Activated T-helper 17 cell treated with anti-CD3 and anti-CD28 coated beads, Interleukin-2, amount 50 U/mL, for 72 hours (primary cell): ENCODE measurements around the gene SAMD7. TPM values are rescaled to one million over a fixed set of nuclear protein-coding genes. Genes with fewer than 3 reads are reported as not detected.

Experiments
- ATAC-seq: fragments of 150-1000 bp; cut with Tn5 transposase; replicated peaks from 2 replicates; pipeline ENCODE4 v1.10.0; 2021; ENCODE audit warnings: mild to moderate bottlenecking, moderate library complexity
- H3K27ac Mint-ChIP-seq: one replicate; pipeline ENCODE4 v1.8.0; 2022; ENCODE audit warnings: mixed read lengths
- H3K27me3 Mint-ChIP-seq: one replicate; pipeline ENCODE4 v1.8.0; 2022; ENCODE audit warnings: mixed read lengths
- H3K36me3 Mint-ChIP-seq: one replicate; pipeline ENCODE4 v1.8.0; 2022; ENCODE audit warnings: low read depth, mild to moderate bottlenecking, mixed read lengths
- H3K4me1 Mint-ChIP-seq: one replicate; pipeline ENCODE4 v1.8.0; 2022; ENCODE audit warnings: mixed read lengths
- H3K4me3 Mint-ChIP-seq: one replicate; pipeline ENCODE4 v1.8.0; 2022; ENCODE audit warnings: mild to moderate bottlenecking, mixed read lengths
- H3K9me3 Mint-ChIP-seq: one replicate; pipeline ENCODE4 v1.8.0; 2022; ENCODE audit warnings: mixed read lengths
- total RNA-seq, 2 donors: library from RNA; stranded (reverse); gene quantifications; one replicate each; pipeline ENCODE4 v1.2.3, GENCODE V29; 2022

SAMD7 gene
- total RNA-seq, 2 donors from 2014 or later = not detected

DNA sequence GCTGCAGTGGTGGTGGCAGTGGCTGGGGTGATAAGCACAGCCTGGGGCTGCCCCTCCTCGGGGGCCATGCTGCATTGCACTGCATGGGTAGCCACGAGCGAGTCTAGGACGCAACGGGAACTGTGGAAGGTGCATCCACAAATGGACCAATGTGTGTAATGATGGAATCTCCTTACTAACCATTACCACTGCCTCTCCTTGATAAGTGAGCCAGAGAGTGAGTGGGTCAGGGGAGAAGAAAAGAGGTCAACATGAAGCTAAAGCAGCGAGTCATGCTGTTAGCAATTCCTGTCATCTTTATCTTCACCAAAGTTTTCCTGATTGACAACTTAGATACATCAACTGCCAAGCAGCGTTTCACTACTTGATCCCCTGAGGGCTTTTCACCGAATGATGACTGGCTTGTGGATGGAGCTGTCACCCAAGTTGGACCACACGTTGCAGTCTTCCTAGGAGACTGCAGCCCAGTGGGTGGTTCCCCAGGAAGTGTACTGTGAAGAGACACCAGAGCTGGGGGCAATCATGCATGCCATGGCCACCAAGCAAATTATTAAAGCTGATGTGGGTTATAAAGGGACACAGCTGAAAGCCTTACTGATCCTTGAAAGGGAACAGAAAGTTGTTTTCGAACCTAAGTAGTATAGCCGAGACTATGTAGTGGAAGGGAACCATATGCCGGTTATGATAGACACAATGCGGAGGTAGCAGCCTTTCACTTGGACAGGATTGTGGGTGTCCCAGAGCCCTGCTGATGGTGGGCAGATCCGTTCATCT, 20.6 kb downstream of the SAMD7 start:
- no peaks in the 10 kb centered on the region for H3K4me1 Mint-ChIP-seq
- H3K27ac Mint-ChIP-seq = no peak overlapping the region
- H3K4me3 Mint-ChIP-seq = no peak overlapping the region
- H3K27me3 Mint-ChIP-seq = peaks cover 21% of the 10 kb centered on the region
- no peak for ATAC-seq
- H3K9me3 Mint-ChIP-seq = no peaks in the 10 kb centered on the region
- H3K36me3 Mint-ChIP-seq = no peaks in the 10 kb centered on the region

GRCh38 chr3:169939320-169939719, 27.9 kb downstream of the SAMD7 start:
- Mint-ChIP-seq H3K9me3 (no peaks in the 10 kb centered on the region), H3K4me3 (no peak overlapping the region), H3K27me3 (peaks cover 21% of the 10 kb centered on the region), H3K4me1 (no peaks in the 10 kb centered on the region), H3K27ac (no peak overlapping the region), H3K36me3 (no peaks in the 10 kb centered on the region)
- no peak for ATAC-seq

- no peak for ATAC-seq
- Mint-ChIP-seq H3K4me1 (no peaks in the 10 kb centered on the region), H3K4me3 (no peak overlapping the region), H3K27me3 (peaks cover 18% of the 10 kb centered on the region), H3K9me3 (no peaks in the 10 kb centered on the region), H3K27ac (peak overlapping the region; percentile 25), H3K36me3 (no peaks in the 10 kb centered on the region)
These were observed 28.4 kb downstream of the SAMD7 start for GRCh38 chr3:169939751-169940150.

GRCh38 chr3:169940470-169941181, 29.3 kb downstream of the SAMD7 start:
- no peaks in the 10 kb centered on the region for H3K36me3 Mint-ChIP-seq
- no peak for ATAC-seq
- no peaks in the 10 kb centered on the region for H3K9me3 Mint-ChIP-seq
- peaks cover 13% of the 10 kb centered on the region for H3K27me3 Mint-ChIP-seq
- H3K27ac Mint-ChIP-seq = no peak overlapping the region
- peaks cover 8% of the 10 kb centered on the region for H3K4me1 Mint-ChIP-seq
- H3K4me3 Mint-ChIP-seq = no peak overlapping the region

DNA sequence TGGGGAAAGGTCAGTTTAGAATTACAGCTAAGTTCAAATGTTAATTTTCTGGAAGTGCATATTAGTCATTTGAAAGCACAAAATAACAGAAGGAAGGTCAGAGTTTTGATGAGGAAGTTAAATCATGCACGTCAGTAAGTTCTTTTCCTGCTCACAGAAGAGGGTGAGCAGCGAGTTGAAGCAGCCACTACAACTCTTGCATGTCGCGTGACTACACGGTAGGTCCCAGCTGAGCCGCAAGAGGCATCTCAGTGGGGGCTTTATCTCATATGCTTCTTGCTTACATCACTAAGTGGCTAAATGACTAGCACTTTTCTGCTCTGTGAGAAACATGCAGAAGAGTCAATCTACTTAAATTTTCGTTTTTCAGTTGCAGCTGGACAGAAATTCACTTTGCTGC, 33.9 kb downstream of the SAMD7 start:
- Mint-ChIP-seq H3K36me3 (no peaks in the 10 kb centered on the region), H3K27ac (peak overlapping the region; percentile 0), H3K4me3 (peak overlapping the region; percentile 23), H3K4me1 (peaks cover 9% of the 10 kb centered on the region), H3K9me3 (no peaks in the 10 kb centered on the region), H3K27me3 (peaks cover 6% of the 10 kb centered on the region)
- ATAC-seq = peak; percentile 87

- no peaks in the 10 kb centered on the region for H3K9me3 Mint-ChIP-seq
- H3K4me1 Mint-ChIP-seq = peaks cover 9% of the 10 kb centered on the region
- H3K36me3 Mint-ChIP-seq = no peaks in the 10 kb centered on the region
- H3K27ac Mint-ChIP-seq = no peak overlapping the region
- H3K4me3 Mint-ChIP-seq = no peak overlapping the region
- peaks cover 6% of the 10 kb centered on the region for H3K27me3 Mint-ChIP-seq
- ATAC-seq = no peak
These were observed 35.0 kb downstream of the SAMD7 start for GRCh38 chr3:169946336-169946735.

DNA sequence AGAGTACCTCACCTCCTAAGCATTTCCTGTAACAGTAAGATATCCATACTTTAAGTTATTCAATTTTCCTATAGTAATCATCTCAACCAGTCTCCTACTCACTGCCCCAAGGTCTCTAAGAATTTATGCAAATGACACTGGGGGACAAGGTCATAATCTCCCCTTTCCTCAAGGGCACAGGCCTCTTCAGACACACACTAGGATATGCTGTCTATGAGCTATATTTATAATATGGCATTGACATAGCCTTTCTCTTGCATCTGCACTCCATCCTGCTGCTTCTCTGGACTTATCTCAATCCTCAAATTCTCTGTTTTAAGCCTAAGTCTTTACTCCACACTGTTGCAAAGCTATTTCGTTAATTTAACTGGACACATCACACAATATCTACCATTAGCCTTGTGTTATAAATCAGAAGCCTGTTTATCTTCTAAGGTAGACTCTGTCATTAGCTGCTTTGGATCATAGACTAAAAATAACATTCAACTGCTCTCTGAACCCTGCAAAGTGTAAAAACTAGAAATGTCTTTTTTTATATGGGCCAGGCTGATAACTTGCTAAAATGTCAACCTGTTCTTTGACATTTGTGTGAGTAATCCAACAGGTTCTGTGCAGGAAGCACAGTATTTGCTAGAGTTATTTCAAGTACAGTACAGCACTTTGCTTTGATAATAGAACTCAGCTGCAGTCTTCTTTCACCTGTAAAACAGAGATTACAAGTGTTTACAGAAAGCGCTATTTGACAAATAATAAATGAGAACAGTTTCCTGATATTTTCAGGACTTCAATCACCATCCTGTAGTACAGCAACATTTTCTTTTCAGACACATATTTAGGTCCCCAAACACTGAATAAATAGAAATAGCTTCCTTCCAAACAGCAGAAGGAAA, 37.4 kb downstream of the SAMD7 start:
- Mint-ChIP-seq H3K4me1 (peaks cover 9% of the 10 kb centered on the region), H3K9me3 (no peaks in the 10 kb centered on the region), H3K4me3 (no peak overlapping the region), H3K27ac (no peak overlapping the region), H3K27me3 (peaks cover 12% of the 10 kb centered on the region), H3K36me3 (no peaks in the 10 kb centered on the region)
- no peak for ATAC-seq

DNA sequence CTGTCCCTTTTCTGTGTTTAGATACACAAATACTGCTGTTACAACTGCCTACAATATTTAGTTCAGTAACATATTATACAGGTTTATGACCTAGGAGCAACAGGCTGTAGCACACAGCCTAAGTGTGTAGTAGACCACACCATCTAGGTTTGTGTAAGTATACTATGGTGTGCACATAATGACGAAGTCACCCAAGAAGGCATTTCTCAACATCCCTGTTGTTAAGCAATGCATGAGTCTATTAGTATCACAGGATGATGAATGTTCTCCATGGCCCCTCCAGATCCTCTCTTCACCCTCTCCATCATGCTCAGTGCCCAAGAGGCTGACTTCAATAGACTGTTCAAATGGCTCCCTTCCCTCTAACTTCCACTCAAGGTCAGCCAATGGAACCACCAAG, 40.7 kb downstream of the SAMD7 start:
- H3K36me3 Mint-ChIP-seq = no peaks in the 10 kb centered on the region
- no peak for ATAC-seq
- H3K27ac Mint-ChIP-seq = no peak overlapping the region
- no peaks in the 10 kb centered on the region for H3K4me1 Mint-ChIP-seq
- no peaks in the 10 kb centered on the region for H3K9me3 Mint-ChIP-seq
- peaks cover 23% of the 10 kb centered on the region for H3K27me3 Mint-ChIP-seq
- no peak overlapping the region for H3K4me3 Mint-ChIP-seq

DNA sequence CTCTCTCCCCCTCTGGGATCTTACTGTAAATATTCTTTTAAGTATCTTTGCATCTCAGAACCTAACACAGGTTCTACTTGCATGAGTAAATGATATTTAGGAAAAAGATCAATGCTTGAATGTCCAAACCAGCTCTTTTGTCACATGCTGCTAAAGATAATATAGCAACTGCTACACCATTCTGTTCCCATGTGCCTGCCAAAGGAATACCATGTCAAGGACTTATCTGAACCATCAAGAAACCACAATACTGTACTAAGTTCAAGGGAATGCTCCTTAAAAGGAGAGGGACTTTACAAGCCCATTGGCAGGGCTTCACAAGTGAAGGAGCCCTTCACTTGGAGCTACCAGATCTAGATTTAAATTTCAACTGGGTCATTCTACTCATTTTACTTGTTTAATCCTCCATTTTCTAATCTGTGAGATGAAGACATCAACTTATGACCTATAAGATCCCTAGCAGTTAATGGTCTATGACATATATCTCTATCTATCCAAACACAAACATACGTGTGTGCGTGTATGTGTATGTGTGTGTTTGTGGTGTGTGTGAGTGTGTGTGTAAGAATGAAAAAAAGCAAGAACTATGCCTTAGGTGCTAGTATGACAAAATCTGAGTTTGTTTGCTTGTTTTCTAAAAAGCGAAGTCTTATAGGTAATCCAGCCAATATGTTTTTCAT, 42.2 kb downstream of the SAMD7 start:
- H3K27me3 Mint-ChIP-seq = peaks cover 23% of the 10 kb centered on the region
- H3K36me3 Mint-ChIP-seq = no peaks in the 10 kb centered on the region
- H3K4me3 Mint-ChIP-seq = no peak overlapping the region
- peak; percentile 7 for ATAC-seq
- H3K4me1 Mint-ChIP-seq = no peaks in the 10 kb centered on the region
- H3K27ac Mint-ChIP-seq = no peak overlapping the region
- no peaks in the 10 kb centered on the region for H3K9me3 Mint-ChIP-seq

- peaks cover 23% of the 10 kb centered on the region for H3K27me3 Mint-ChIP-seq
- no peaks in the 10 kb centered on the region for H3K36me3 Mint-ChIP-seq
- no peak overlapping the region for H3K4me3 Mint-ChIP-seq
- no peaks in the 10 kb centered on the region for H3K9me3 Mint-ChIP-seq
- ATAC-seq = peak; percentile 37
- H3K27ac Mint-ChIP-seq = no peak overlapping the region
- H3K4me1 Mint-ChIP-seq = no peaks in the 10 kb centered on the region
These were observed 42.9 kb downstream of the SAMD7 start for GRCh38 chr3:169954142-169954756.

- H3K36me3 Mint-ChIP-seq = no peaks in the 10 kb centered on the region
- H3K4me3 Mint-ChIP-seq = no peak overlapping the region
- H3K27ac Mint-ChIP-seq = no peak overlapping the region
- no peaks in the 10 kb centered on the region for H3K4me1 Mint-ChIP-seq
- peaks cover 23% of the 10 kb centered on the region for H3K27me3 Mint-ChIP-seq
- no peaks in the 10 kb centered on the region for H3K9me3 Mint-ChIP-seq
- ATAC-seq = no peak
These were observed 44.0 kb downstream of the SAMD7 start for GRCh38 chr3:169955406-169955805.

GRCh38 chr3:169964176-169964575, 52.8 kb downstream of the SAMD7 start:
- peaks cover 24% of the 10 kb centered on the region for H3K36me3 Mint-ChIP-seq
- H3K4me1 Mint-ChIP-seq = peaks cover 27% of the 10 kb centered on the region
- peaks cover 5% of the 10 kb centered on the region for H3K9me3 Mint-ChIP-seq
- ATAC-seq = no peak
- H3K27me3 Mint-ChIP-seq = peaks cover 3% of the 10 kb centered on the region
- no peak overlapping the region for H3K27ac Mint-ChIP-seq
- peak overlapping the region; percentile 95 for H3K4me3 Mint-ChIP-seq

- Mint-ChIP-seq H3K4me3 (peak overlapping the region; percentile 95), H3K4me1 (peaks cover 36% of the 10 kb centered on the region), H3K36me3 (peaks cover 39% of the 10 kb centered on the region), H3K9me3 (peaks cover 5% of the 10 kb centered on the region), H3K27me3 (peaks cover 3% of the 10 kb centered on the region), H3K27ac (peak overlapping the region; percentile 98)
- peak; percentile 29 for ATAC-seq
These were observed 54.4 kb downstream of the SAMD7 start for GRCh38 chr3:169965562-169966427.
